GM18507 (cell line): ENCODE measurements around the gene LEMD2.
A peak's percentile ranks its signal among the peaks of the same experiment; 100 is the strongest.
"Not testable (repeated sequence)": the region's sequence is repeated elsewhere in the genome, so short reads cannot be mapped to it uniquely, and the experiment has no call there.

Source experiments
- DNase-seq: peaks from one replicate; pipeline ENCODE4 v3.0.0; 2011; ENCODE audit warnings: low read depth; ENCODE audit not compliant: insufficient read length; ENCODE audit errors: extremely low spot score
- FAIRE-seq: peaks from 2 replicates; lab custom pipeline; 2011; peaks lifted over from hg19 to GRCh38; lab: Jason Lieb, UNC

LEMD2 gene

GRCh38 chr6:33788694-33789549 lies at the start of gene LEMD2:
TSS of gene LEMD2 (minus strand) at chr6:33789130. CDS start at chr6:33789116, 14 bp downstream.
- DNase-seq, result peak; percentile 92
- FAIRE-seq, result peak; percentile 88

GRCh38 chr6:33837971-33838665 lies 49.2 kb upstream of the LEMD2 start:
- FAIRE-seq (no peak), DNase-seq (no peak)

GRCh38 chr6:33836806-33837469 lies 48.0 kb upstream of the LEMD2 start:
- DNase-seq (no peak), FAIRE-seq (no peak)

- DNase-seq (no peak), FAIRE-seq (no peak)
These were observed 45.8 kb upstream of the LEMD2 start for GRCh38 chr6:33834401-33835392.

GRCh38 chr6:33833599-33833998 lies 44.7 kb upstream of the LEMD2 start:
- FAIRE-seq (no peak), DNase-seq (no peak)

- FAIRE-seq, result not testable (repeated sequence)
These were observed 43.9 kb upstream of the LEMD2 start for GRCh38 chr6:33832831-33833230.

GRCh38 chr6:33831725-33832124 lies 42.8 kb upstream of the LEMD2 start:
- not testable (repeated sequence) for FAIRE-seq, DNase-seq

More at GRCh38 chr6:33832831-33833230, 43.9 kb upstream of the LEMD2 start:
- DNase-seq, result not testable (repeated sequence)

- DNase-seq (no peak), FAIRE-seq (no peak)
These were observed 41.8 kb upstream of the LEMD2 start for GRCh38 chr6:33830635-33831240.

- no peak for FAIRE-seq
These were observed 40.1 kb upstream of the LEMD2 start for GRCh38 chr6:33828764-33829731.

GRCh38 chr6:33828452-33828763 lies 39.5 kb upstream of the LEMD2 start:
- DNase-seq (no peak), FAIRE-seq (no peak)

More at GRCh38 chr6:33828764-33829731, 40.1 kb upstream of the LEMD2 start:
- DNase-seq, result no peak

- no peak for FAIRE-seq
- no peak for DNase-seq
These were observed 38.9 kb upstream of the LEMD2 start for GRCh38 chr6:33827546-33828451.

- DNase-seq, result no peak
- no peak for FAIRE-seq
These were observed 37.6 kb upstream of the LEMD2 start for GRCh38 chr6:33826537-33826936.

- FAIRE-seq (no peak), DNase-seq (no peak)
These were observed 35.7 kb upstream of the LEMD2 start for GRCh38 chr6:33824461-33825154.

GRCh38 chr6:33823806-33824205 lies 34.9 kb upstream of the LEMD2 start:
- no peak for FAIRE-seq
- no peak for DNase-seq

- DNase-seq, result no peak
- no peak for FAIRE-seq
These were observed 33.9 kb upstream of the LEMD2 start for GRCh38 chr6:33822575-33823395.
